Sigmoid colon (tissue), 4 donors: Measurements from ENCODE around the gene ZNF213.

Experiments used
- EP300 ChIP-seq, 4 donors: sonication (generic); formaldehyde crosslinking; IDR thresholded peaks; one replicate each; pipeline ENCODE4 v1.6.1; 2017; ENCODE audit warnings: antibody characterized with exemption in 4 of 4
- POLR2A ChIP-seq, 2 donors: fragments of 450-650 bp; IDR thresholded peaks; one replicate each; pipeline ENCODE4 v1.6.1; 2016; ENCODE audit warnings: antibody characterized with exemption in 2 of 2, mild to moderate bottlenecking in 2 of 2, moderate library complexity in 2 of 2

GRCh38 chr16:3145660-3146059, 10.8 kb downstream of the ZNF213 start:
- TF ChIP-seq EP300 (IDR thresholded peaks at IDR 0.05) (no peak), POLR2A (IDR thresholded peaks at IDR 0.05) (no peak)
